Activated CD8-positive, alpha-beta T cell treated with anti-CD3 and anti-CD28 coated beads, Interleukin-2, amount 10 ng/mL, durations not matched to agents 7 days and 5 days (primary cell): ENCODE measurements around the gene MACROD2. TPM values are rescaled to one million over a fixed set of nuclear protein-coding genes. Genes with fewer than 3 reads are reported as not detected.

Experiments used
- ATAC-seq: fragments of 150-1000 bp; cut with Tn5 transposase; one replicate; pipeline ENCODE4 v1.10.0; 2021; ENCODE audit warnings: moderate library complexity
- CTCF ChIA-PET: fragments of 350-600 bp; sonication (Branson Sonifier 250); formaldehyde crosslinking; loops from one replicate; lab custom pipeline; 2021; ENCODE audit warnings: antibody characterized with exemption; lab: Charles Lee
- POLR2A ChIA-PET: fragments of 350-600 bp; sonication (Branson Sonifier 250); formaldehyde crosslinking; loops from one replicate; lab custom pipeline; 2021; ENCODE audit warnings: antibody characterized with exemption; lab: Charles Lee
- DNase-seq: peaks from one replicate; pipeline ENCODE4 v3.0.0-alpha.2; 2020
- H3K27ac Mint-ChIP-seq: one replicate; pipeline ENCODE4 v1.8.0; 2021; ENCODE audit warnings: mild to moderate bottlenecking, mixed read lengths
- H3K27me3 Mint-ChIP-seq: one replicate; pipeline ENCODE4 v1.8.0; 2021; ENCODE audit warnings: low read depth, mixed read lengths
- H3K36me3 Mint-ChIP-seq: one replicate; pipeline ENCODE4 v1.8.0; 2021; ENCODE audit warnings: low read depth, mixed read lengths
- H3K4me1 Mint-ChIP-seq: one replicate; pipeline ENCODE4 v1.8.0; 2021; ENCODE audit warnings: low read depth, mixed read lengths
- H3K4me3 Mint-ChIP-seq: one replicate; pipeline ENCODE4 v1.8.0; 2021; ENCODE audit warnings: mild to moderate bottlenecking, mixed read lengths
- H3K9me3 Mint-ChIP-seq: one replicate; pipeline ENCODE4 v1.8.0; 2022; ENCODE audit warnings: mixed read lengths; ENCODE audit not compliant: insufficient read depth
- total RNA-seq, 2 experiments: library from RNA; stranded (reverse); gene quantifications; one replicate each; pipeline ENCODE4 v1.2.3, GENCODE V29; 2021

The MACROD2 gene
- total RNA-seq, 2 experiments from 2014 or later = 0.08 TPM; not detected in 1

DNA sequence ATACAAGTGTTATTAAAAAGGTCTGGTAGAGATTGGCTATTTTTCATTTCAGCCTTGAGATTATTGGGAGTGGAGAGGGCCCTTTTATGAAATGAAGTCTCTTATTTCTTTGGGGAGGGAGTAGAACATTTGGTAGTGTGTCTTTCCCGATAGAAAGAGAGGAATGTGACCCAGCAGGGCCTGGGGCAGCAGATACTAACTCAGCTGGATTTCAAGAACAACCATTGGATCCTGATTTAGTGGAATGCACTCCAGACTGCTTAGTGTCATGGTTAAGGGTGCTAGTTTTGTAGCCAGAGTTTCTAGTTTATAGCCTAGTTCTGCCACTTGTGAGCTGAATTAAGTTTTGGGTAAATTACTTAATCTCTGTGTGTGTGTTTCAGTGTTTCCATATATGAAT lies 360.5 kb downstream of the MACROD2 start:
- no peak overlapping the region for H3K4me3 Mint-ChIP-seq
- POLR2A ChIA-PET = no interaction called here

DNA sequence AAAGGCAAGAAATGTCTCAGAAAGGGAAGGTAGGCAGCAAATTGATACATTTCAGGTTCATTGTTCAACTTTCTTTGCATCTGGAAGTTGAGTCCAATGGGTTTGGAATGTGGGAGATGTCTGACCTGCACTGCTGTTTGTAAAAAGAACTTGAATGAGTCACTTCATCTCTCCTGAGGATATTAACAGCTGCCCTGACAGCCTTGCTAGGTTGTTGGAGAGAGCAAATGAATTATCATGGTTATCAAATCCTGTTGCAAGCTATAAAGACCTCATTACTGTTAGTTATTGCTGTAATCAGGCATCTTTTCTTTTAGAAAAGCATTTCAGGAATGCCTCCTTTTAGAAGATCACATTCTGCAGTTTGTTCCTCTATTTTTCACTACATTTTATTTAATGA lies 365.1 kb downstream of the MACROD2 start:
- no peak overlapping the region for H3K27ac Mint-ChIP-seq
- CTCF ChIA-PET = no interaction called here

More for the DNA sequence above, 360.5 kb downstream of the MACROD2 start:
- Mint-ChIP-seq H3K9me3 (peaks cover 12% of the 10 kb centered on the region), H3K27me3 (no peaks in the 10 kb centered on the region), H3K36me3 (no peaks in the 10 kb centered on the region), H3K27ac (no peak overlapping the region), H3K4me1 (no peaks in the 10 kb centered on the region)
- CTCF ChIA-PET = no interaction called here
- ATAC-seq = no peak
- DNase-seq = no peak

DNA sequence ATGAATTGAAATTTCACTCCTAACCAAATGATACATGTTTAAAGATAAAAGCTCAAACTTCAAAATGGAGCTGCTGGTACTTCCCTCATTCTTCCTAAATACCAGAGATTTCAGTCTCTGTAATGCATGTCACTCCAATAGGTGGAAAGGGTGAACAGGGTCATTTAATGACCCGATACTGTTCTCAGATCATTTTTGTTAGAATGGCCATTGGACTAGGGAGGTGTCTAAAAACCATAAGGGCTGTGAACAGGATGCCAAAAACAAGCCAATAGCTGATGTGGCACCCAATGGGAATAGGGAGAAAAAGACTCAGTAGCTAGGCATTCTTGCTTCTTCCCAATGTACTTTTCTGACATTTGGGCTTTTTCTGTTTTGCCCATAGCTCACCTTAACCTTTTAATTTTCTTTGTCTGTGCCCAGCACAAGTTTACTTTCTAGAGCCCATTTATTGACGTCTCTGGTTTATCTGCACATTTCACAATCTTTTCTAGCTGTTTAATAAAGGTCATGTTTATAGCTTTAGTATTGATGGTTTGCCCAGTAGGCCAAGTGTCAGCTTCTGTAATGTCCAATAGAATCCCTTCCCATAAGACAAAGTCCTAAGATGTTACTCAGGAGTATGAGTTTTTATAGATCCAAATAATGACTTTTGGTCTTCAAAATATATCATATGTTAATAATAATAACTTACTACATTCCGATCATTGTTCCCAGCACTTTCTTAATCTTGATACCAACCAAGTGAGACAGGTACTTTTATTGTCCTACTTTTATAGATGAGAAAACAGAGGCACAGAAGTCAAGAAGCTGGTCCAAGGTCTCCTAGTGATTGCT lies 366.4 kb downstream of the MACROD2 start:
- CTCF ChIA-PET = no interaction called here
- no peak for ATAC-seq
- H3K9me3 Mint-ChIP-seq = peaks cover 4% of the 10 kb centered on the region
- H3K27ac Mint-ChIP-seq = no peak overlapping the region
- H3K4me1 Mint-ChIP-seq = no peaks in the 10 kb centered on the region
- no peaks in the 10 kb centered on the region for H3K27me3 Mint-ChIP-seq
- POLR2A ChIA-PET = interaction anchor here (0.6 kb wide), 1 partner anchor 417 kb away, joined by 3 read pairs; no protein-coding TSS in a partner anchor
- no peaks in the 10 kb centered on the region for H3K36me3 Mint-ChIP-seq
- H3K4me3 Mint-ChIP-seq = no peak overlapping the region
- DNase-seq = no peak

More for the DNA sequence above, 365.1 kb downstream of the MACROD2 start:
- no peaks in the 10 kb centered on the region for H3K27me3 Mint-ChIP-seq
- H3K4me1 Mint-ChIP-seq = no peaks in the 10 kb centered on the region
- H3K4me3 Mint-ChIP-seq = no peak overlapping the region
- H3K9me3 Mint-ChIP-seq = no peaks in the 10 kb centered on the region
- POLR2A ChIA-PET = no interaction called here
- ATAC-seq (no peak), DNase-seq (no peak)
- no peaks in the 10 kb centered on the region for H3K36me3 Mint-ChIP-seq

DNA sequence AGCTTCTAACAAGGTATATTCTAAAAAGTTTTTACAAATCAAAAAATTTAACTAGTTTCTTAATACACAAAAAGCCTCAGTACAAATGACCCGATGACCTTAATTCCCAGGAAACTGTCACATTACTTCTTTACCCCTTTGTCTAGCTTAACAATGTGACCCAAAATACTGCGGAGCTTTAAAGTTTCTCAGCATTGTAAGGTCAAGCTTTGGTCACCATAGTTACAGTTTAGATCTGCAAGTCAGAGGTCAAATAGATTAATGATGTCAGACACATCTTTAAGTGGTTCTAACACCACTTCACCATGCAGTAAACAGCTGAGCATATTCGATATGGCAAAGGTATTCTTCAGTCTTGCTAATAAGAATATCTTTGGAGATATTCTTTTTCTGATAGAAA lies 378.9 kb downstream of the MACROD2 start:
- no peak overlapping the region for H3K27ac Mint-ChIP-seq
- no peaks in the 10 kb centered on the region for H3K36me3 Mint-ChIP-seq
- ATAC-seq = no peak
- H3K9me3 Mint-ChIP-seq = peaks cover 7% of the 10 kb centered on the region
- no peaks in the 10 kb centered on the region for H3K27me3 Mint-ChIP-seq
- no peak overlapping the region for H3K4me3 Mint-ChIP-seq
- DNase-seq = no peak
- ChIA-PET CTCF (no interaction called here), POLR2A (no interaction called here)
- H3K4me1 Mint-ChIP-seq = no peaks in the 10 kb centered on the region

DNA sequence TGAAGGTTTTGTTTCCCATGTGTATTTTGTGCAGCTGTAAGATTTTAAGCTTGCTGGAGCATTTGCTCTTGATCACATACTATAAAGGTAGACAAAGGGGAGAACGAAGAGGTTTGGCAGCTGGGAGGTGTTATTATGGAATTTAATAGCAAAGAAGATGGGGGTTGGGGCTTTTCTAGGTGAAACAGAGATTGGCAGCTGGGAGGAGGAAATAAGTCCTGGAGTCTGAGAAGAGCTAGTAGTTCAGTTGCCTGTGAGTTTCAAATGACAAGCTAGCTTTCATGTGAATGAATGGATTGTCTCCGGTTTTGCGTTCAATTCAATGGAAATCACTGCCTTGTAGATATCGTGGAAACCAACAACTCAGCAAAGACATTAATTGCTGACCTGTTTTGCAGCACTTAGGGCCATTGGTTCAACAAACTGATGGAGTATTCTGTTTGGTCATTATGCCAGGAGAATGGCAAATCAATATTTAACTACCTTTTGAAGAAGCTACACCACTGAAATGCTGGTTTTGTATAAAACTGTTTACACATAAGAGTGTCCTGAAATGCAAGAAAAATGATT lies 380.2 kb downstream of the MACROD2 start:
- DNase-seq (no peak), ATAC-seq (no peak)
- Mint-ChIP-seq H3K4me1 (no peaks in the 10 kb centered on the region), H3K9me3 (peaks cover 7% of the 10 kb centered on the region), H3K36me3 (no peaks in the 10 kb centered on the region), H3K27ac (no peak overlapping the region), H3K27me3 (no peaks in the 10 kb centered on the region), H3K4me3 (no peak overlapping the region)
- ChIA-PET CTCF (no interaction called here), POLR2A (no interaction called here)

DNA sequence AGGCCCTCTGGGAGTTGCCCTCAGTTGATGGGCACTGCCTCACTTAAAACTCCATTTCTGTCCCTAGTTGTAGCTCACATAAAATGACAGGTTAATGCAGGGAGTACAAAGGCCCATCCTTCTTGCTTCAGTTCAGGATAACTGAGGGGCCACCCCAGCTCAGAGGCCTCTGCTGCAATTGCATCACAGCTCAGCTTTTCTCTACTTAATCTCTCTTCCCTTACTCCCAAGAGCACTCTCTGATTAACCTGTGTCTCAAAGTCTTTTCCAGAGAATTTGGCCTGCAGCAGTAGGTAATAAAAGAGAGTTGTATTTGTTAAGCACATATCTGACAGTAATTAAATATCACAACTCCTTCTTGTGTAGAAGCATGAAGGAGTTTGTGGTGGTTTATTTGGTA lies 383.0 kb downstream of the MACROD2 start:
- Mint-ChIP-seq H3K9me3 (peaks cover 7% of the 10 kb centered on the region), H3K4me1 (no peaks in the 10 kb centered on the region), H3K36me3 (no peaks in the 10 kb centered on the region), H3K27me3 (no peaks in the 10 kb centered on the region), H3K27ac (no peak overlapping the region), H3K4me3 (no peak overlapping the region)
- ATAC-seq = no peak
- POLR2A ChIA-PET = no interaction called here
- no peak for DNase-seq
- CTCF ChIA-PET = no interaction called here

DNA sequence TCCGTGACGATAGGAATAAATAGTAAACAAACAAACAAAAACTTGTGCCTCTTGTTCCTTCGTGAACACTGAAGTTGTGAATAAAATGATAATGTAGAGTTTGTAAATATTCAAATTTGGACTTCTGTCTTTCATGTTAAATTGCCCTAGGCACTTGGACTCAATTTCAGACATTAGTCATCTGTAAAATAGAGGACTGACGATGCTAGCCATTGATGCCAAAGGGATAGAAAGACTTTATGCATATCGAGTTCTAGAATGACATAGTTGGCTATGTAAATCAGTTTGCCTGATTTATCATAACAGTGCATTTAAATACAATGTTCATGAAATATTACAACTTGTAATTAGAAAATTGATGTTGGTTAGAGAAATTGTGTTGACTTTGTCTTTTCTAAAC lies 388.0 kb downstream of the MACROD2 start:
- no peaks in the 10 kb centered on the region for H3K36me3 Mint-ChIP-seq
- no peaks in the 10 kb centered on the region for H3K4me1 Mint-ChIP-seq
- H3K4me3 Mint-ChIP-seq = no peak overlapping the region
- no peaks in the 10 kb centered on the region for H3K27me3 Mint-ChIP-seq
- ATAC-seq (no peak), DNase-seq (no peak)
- ChIA-PET CTCF (no interaction called here), POLR2A (no interaction called here)
- H3K27ac Mint-ChIP-seq = no peak overlapping the region
- H3K9me3 Mint-ChIP-seq = peaks cover 7% of the 10 kb centered on the region

DNA sequence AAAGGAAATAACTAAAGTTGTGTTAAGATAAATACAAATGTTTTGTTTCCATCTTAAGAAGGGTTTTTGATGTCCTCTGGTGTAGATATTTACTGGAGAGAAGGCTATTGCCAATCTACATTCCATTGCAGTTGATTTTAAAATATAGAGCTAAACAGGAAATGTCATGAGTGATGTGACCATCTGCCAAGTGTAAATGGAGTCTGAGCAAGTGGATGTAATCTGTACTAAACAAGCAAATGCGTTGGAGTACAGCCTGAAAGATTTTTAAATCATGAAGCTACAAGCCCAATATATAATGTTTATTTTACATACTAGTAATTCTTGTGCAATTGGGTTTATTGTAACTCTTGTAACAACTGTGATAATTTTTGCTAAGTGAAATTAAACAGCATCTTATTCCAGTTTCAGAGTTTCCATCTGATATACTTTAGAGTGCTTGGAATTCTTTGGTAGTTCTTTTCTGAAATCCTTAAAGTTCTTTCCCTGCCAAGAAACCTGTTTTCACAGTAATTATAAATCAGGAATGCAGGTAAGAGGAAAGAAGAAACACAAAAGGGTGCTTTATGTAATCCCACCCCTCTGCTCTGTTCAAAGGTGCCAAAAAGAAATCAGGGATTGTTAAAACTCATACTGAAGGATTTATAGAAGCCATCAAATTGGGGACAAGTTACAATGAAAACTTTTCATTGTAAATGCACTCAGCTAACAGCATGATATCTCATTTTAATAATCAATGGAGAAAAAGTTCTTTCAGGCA lies 389.3 kb downstream of the MACROD2 start:
- no peak for DNase-seq
- H3K4me3 Mint-ChIP-seq = no peak overlapping the region
- no peak for ATAC-seq
- no peaks in the 10 kb centered on the region for H3K4me1 Mint-ChIP-seq
- no peaks in the 10 kb centered on the region for H3K36me3 Mint-ChIP-seq
- H3K9me3 Mint-ChIP-seq = peaks cover 8% of the 10 kb centered on the region
- H3K27ac Mint-ChIP-seq = no peak overlapping the region
- CTCF ChIA-PET = no interaction called here
- POLR2A ChIA-PET = no interaction called here
- no peaks in the 10 kb centered on the region for H3K27me3 Mint-ChIP-seq

DNA sequence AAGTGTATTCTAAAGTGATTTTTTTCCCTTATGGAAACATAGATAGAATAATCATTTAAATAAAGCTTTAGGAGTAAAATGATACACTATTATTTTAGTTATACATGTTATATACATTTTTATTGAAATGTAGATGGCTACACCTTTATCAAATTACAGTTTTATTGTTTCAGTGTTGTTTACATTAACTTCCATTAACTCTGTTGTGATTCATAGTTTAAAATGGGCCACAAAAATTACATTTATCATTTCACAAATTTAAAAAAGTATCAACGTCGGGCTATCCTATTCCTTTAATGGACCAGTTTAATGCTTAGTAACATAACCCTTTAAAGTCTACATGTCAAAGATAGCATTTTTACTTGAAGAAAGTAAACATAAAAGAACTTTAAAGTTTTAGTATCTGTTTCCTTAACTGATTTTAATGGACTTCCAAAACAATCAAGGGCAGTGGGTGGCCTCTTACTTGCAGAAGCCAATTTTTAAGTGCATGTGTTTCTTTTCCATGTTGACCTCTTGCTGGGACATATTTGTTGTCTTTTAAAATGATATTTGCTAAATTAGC lies 389.9 kb downstream of the MACROD2 start:
- CTCF ChIA-PET = no interaction called here
- H3K4me3 Mint-ChIP-seq = no peak overlapping the region
- ATAC-seq = no peak
- DNase-seq = no peak
- no peak overlapping the region for H3K27ac Mint-ChIP-seq
- H3K4me1 Mint-ChIP-seq = no peaks in the 10 kb centered on the region
- H3K36me3 Mint-ChIP-seq = no peaks in the 10 kb centered on the region
- POLR2A ChIA-PET = no interaction called here
- no peaks in the 10 kb centered on the region for H3K27me3 Mint-ChIP-seq
- H3K9me3 Mint-ChIP-seq = peaks cover 12% of the 10 kb centered on the region

DNA sequence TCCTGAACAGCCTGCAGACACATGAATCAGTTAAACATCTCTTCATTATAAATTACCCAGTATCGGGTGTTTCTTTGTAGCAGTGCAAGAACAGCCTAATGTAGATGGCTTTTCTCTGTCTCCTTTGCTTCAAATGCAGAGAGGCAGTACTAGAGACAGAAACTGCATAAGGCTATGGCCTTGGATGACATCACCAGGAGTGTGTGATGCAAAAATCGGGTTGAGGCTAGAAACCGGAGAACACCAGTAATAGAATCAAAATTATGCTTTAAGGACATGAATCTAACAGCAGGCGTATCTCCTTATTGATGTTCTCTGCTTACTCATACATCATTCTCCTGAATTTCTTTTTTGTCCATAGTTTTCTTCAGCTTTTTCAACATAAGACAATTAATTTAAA lies 391.4 kb downstream of the MACROD2 start:
- H3K27me3 Mint-ChIP-seq = no peaks in the 10 kb centered on the region
- no peak for DNase-seq
- POLR2A ChIA-PET = no interaction called here
- no peak overlapping the region for H3K4me3 Mint-ChIP-seq
- no peaks in the 10 kb centered on the region for H3K36me3 Mint-ChIP-seq
- no peaks in the 10 kb centered on the region for H3K4me1 Mint-ChIP-seq
- peaks cover 12% of the 10 kb centered on the region for H3K9me3 Mint-ChIP-seq
- CTCF ChIA-PET = no interaction called here
- ATAC-seq = no peak
- H3K27ac Mint-ChIP-seq = no peak overlapping the region

DNA sequence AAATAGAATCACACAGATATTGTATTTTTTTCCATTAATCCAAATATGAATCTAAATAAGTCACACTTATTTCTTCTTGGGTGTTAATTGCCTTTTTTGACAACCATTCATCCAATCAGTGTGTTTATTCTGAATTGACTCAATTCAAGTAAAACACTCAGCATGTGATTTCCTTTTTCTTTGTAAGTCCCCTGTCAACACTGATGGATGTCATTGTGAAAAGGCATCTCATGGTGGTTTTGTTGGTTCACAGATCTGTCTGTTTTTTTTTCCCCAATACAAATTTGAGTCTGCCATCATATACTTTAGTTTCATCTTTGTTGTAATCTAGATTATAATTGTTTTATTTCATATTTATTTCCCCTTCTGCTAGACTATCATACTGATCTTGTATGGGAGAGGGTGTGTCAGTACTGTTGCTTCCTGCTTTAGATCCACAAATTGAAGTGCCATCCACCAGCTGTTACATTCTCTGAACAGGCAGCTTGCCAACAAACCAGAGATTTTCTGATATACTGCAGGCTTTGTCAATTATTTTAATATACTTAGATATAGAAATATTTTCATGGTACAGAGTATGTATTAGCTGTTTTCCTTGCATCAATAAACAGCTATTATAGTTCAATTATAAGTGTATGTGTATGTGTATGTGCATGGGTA lies 406.3 kb downstream of the MACROD2 start:
- DNase-seq (no peak), ATAC-seq (no peak)
- H3K27me3 Mint-ChIP-seq = no peaks in the 10 kb centered on the region
- peaks cover 16% of the 10 kb centered on the region for H3K9me3 Mint-ChIP-seq
- no peaks in the 10 kb centered on the region for H3K36me3 Mint-ChIP-seq
- H3K27ac Mint-ChIP-seq = no peak overlapping the region
- no peak overlapping the region for H3K4me3 Mint-ChIP-seq
- H3K4me1 Mint-ChIP-seq = no peaks in the 10 kb centered on the region
- CTCF ChIA-PET = no interaction called here
- POLR2A ChIA-PET = no interaction called here
